Stimulated activated CD8-positive, alpha-beta memory T cell treated with anti-CD3 and anti-CD28 coated beads, Interleukin-4, amount 100 ng/mL, for 48 hours (primary cell): ENCODE data around the gene NKX2-3.

Source experiments
- DNase-seq: peaks from one replicate; pipeline ENCODE4 v3.0.0-alpha.2; 2020

Gene NKX2-3

DNA sequence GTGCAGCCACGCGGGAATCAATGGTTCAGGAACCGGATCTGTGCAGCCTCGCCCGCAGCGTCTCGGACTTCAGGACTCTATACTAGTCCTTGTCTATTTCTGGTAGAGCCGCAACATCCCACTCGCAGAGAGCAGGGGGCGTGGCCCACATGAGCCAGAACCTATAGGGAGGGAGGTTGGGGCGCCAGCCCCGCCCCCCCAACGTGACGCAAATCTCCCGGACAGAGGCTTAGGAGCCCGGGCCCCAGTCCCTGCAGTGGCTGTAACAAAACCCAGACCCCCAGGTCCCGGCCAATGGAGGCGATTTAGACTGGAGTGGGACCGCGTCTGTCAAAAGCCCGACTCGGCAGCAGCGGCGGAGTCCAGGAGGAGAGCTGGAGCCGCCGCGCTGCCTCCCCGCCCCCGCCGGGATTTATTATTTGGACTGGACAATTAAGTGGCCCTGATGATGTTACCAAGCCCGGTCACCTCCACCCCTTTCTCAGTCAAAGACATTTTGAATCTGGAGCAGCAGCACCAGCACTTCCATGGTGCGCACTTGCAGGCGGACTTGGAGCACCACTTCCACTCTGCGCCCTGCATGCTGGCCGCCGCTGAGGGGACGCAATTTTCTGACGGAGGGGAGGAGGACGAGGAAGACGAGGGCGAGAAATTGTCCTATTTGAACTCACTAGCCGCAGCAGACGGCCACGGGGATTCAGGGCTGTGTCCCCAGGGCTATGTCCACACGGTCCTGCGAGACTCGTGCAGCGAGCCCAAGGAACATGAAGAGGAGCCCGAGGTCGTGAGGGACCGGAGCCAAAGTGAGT, at the start of gene NKX2-3:
NKX2-3 (plus strand) TSS at position 256 of the 809 bp plus-strand sequence; CDS start at position 446, 190 bp downstream.
- peak; percentile 81 for DNase-seq

GRCh38 chr10:99484626-99485581, 47.8 kb upstream of the NKX2-3 start:
- no peak for DNase-seq

- no peak for DNase-seq
These were observed 45.5 kb upstream of the NKX2-3 start for GRCh38 chr10:99487125-99487807.

DNA sequence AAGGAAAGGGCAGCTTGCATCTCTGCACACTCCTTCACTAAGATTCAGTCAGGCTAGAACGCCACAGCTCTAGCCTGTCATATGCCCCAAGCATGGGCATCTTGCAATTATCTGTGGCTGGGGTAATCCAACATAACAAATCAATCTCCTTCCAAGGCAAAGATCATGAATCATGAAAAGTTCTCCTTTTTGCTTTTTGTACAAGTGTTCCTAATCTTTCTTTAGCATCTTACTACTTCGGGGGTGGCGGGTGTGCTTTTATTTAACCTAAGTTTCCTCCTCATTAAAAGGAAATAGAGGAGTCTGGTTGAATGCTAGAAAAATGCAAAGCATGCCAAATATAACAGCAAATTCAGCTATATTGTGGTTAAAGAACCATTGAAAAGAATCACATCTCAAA, 43.5 kb upstream of the NKX2-3 start:
- no peak for DNase-seq

DNA sequence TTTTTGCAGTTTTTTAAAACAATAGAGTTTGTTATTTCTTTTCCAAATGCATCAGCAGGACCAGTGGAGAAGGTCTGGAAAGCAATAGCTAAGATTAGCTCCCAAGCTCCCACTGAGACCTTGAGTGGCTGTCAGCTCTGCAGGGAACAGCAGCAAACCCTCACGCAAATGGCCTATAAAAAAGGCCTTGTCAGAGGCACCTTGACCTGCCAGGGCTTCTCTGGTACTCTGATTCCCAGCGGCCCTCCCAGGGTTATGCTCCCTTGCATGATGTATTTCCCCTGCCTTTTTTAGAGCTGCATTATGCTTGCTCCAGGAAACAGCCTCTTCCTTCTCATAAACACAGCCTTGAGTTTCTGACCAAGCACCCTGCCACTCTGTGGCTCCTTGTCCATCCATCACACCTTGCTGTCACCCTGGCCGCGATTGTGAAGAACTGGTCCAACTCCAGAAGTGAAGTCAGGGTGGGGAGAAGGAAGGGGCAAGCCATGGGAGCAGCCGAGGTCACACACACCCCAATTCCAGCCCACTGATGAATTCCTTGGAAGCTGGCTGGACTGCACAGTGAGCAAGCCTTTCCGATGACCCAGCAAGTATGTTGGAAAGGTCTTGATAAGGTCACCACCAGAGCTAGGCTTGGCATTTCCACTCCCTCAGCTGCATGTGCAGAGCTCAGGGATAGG, 35.3 kb upstream of the NKX2-3 start:
- no peak for DNase-seq

GRCh38 chr10:99506416-99506815, 26.3 kb upstream of the NKX2-3 start:
- DNase-seq = no peak

DNA sequence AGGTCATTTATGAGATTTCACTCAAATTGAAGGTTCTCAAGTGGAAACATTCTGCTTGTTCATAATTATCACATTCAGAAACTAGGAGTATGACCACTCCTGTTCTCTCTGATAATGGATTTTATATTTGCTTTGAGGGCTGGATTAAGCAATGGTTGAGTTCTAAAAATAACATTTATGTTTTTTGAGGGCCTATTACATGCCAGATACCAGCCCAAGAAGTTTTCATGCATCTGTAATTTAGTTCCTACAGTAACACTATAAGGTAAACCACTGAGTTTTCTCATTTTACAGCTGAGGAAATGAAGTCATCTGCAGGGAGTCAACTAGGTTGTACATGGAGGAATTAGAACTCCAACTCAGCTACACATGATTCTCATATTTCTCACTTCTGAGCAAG, 25.5 kb upstream of the NKX2-3 start:
- DNase-seq = no peak

- no peak for DNase-seq
These were observed 19.7 kb upstream of the NKX2-3 start for GRCh38 chr10:99513061-99513460.

DNA sequence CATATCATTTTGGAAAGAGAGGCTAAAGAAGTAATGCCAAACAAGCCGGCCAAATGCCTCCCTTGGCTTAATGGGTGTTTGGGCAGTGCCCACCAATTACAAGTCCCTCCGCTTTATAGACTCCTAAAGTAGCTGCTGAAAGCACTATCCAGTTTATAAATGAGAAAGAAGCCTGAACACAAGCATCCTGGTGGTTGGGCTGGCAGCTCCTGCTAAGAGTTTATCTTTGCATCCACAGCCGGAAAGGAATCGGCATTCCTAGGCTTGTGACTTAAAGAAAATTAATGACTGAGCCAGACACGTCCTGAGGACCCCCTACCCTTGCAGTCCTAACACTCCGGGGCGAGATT, 13.1 kb upstream of the NKX2-3 start:
- no peak for DNase-seq

- DNase-seq = no peak
These were observed 12.5 kb upstream of the NKX2-3 start for GRCh38 chr10:99520040-99520846.

DNA sequence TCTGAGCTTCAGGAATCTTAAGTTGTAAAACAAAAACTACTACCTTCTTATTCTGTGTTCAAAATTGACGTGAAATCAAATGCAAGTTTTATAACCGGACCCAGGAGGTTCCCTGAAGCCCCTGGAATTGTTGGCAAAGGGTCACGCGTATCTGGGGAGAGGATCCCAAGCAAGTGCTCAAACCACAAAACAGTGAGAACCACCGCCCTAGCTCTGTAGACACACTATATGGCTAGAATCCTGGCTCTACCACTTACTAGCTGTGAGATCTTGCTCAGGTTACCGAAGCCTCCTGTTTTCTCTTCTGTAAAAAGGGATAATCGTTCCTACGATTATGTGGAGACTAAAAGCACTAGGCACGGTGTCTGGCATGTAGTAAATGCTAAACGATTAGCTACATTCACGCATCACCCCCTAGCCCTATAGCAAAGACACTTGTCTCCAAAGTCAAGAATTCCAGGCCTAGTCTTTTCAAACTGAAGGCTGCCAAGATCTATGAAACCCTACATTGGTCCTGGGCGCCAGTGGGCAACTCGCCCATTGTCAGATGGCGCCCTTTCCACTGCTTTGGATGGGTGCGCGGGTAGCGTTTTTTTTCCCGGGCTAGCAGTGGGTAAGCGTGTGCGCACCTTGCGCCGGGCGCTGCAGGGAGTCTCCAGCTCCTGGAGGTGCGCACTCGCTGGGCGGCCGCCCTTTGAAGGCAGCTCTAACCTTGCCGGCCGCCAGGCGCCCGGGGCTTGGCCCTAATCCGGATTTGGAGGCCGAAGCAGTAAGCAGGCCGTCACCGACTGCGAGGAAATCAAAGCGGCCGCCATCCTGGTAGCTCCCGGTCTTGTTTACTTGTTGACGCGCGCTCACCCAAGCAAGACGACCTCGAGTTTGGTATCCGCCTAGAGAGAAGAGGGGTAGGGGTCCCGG, 11.6 kb upstream of the NKX2-3 start:
- DNase-seq = no peak

DNA sequence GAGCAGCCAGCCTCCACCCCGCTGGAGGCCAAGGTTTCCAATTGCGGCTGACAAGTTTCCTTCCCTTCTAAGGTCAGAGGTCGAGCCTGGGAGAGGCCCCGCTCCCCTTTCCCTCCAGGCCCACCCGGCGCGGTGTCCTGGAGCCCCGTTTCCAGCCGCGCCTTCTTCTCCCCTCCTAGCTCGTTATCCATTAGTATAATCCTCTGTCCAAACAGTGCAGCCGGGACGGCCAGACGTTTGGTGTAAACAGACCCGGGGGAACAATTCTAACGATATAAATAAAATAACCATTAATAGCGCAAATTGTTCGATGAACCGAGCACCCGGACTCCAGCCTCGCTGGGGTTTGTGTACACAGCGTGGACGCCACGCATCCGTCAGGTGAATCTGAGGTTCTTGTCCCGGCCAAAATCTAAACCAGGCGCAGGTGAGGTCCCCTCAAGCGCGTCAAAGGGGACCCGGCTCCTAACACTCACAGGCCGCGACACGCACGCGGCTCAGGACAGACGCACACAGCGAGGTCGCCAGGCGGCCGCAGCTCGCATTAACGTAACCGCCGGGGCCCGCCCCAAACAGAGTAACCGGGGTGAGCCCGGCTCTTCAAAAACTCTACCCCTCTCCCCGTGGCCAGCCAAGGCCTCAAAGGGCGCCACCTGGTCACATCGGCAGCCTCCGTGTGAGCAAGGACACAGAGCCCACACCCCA, 10.8 kb upstream of the NKX2-3 start:
- DNase-seq = no peak

- no peak for DNase-seq
These were observed 10.1 kb upstream of the NKX2-3 start for GRCh38 chr10:99522470-99523250.

GRCh38 chr10:99523251-99523773, 9.4 kb upstream of the NKX2-3 start:
- DNase-seq = no peak

- DNase-seq = no peak
These were observed 8.6 kb upstream of the NKX2-3 start for GRCh38 chr10:99524050-99524666.

DNA sequence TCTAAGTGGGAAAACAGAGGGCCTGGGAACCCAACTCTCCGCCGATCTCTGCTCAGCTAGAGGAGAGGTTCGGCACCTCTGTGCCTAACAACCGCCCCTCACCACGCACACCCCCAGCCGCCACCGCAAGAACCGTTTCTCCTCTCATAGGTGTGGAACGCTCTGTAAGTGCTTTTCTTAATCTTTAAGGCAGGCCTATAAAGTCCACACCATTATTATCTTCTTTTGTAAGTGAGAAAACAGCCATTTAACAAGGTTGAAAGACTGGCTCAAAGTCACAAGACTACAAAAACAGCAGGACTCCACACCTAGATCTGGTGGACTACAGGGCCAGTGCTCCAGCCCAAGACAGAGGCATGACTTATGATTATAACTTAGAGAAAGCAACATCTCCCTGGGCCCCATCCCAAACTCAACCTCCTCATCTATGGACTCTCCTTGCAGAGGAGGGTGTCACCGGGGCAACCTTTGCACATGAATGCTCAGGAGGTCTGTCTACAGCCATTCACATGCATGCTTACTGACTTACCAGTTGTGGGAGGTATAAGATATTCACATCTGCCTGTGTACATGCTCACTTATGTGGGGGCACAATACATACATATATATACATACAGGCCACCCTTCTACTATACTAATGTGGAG, 7.9 kb upstream of the NKX2-3 start:
- DNase-seq = no peak

GRCh38 chr10:99525897-99526296, 6.8 kb upstream of the NKX2-3 start:
- DNase-seq = no peak
